Adrenal gland (tissue), 12 donors: ENCODE data around the gene NUDT3. TPM values are rescaled to one million over a fixed set of nuclear protein-coding genes. Genes with fewer than 3 reads are reported as not detected.

Experiments used
- DNase-seq, 7 donors: peaks; one replicate each; pipeline ENCODE4 v3.0.0-alpha.2; 2019 to 2020
- H3K27ac ChIP-seq, 5 donors: fragments of 200-600 bp; sonication (generic) in 4 of 5; 1 replicate in 3 of 5; 2 replicates in 2 of 5; pipeline versions ENCODE4 v1.5.1 to v1.8.0; 2016 to 2020; ENCODE audit warnings: mild to moderate bottlenecking in 1 of 5
- H3K27me3 ChIP-seq: fragments of 200-600 bp; 2 replicates; pipeline ENCODE4 v1.8.0; 2021
- H3K36me3 ChIP-seq, 2 donors: fragments of 200-600 bp; replicated peaks in 1 of 2; 1 replicate in 1 of 2; 2 replicates in 1 of 2; pipeline versions ENCODE4 v1.5.1 to v1.8.0; 2018 to 2022
- H3K4me1 ChIP-seq, 2 donors: fragments of 200-600 bp; replicated peaks in 1 of 2; 1 replicate in 1 of 2; 2 replicates in 1 of 2; pipeline versions ENCODE4 v1.5.1 to v1.8.0; 2018 to 2021
- H3K4me3 ChIP-seq, 4 donors: fragments of 200-600 bp; sonication (generic) in 3 of 4; one replicate each; pipeline ENCODE4 v1.5.1; 2016 to 2018
- H3K9me3 ChIP-seq, 3 donors: fragments of 200-600 bp; sonication (generic) in 1 of 3; replicated peaks in 1 of 3; 1 replicate in 2 of 3; 2 replicates in 1 of 3; pipeline versions ENCODE4 v1.5.1 to v1.8.0; 2016 to 2021
- POLR2A ChIP-seq, 2 donors: fragments of 450-650 bp; IDR thresholded peaks; one replicate each; pipeline ENCODE4 v1.6.1; 2017; ENCODE audit warnings: antibody characterized with exemption in 2 of 2, mild to moderate bottlenecking in 2 of 2, moderate library complexity in 1 of 2
- WGBS, 4 donors: extraction: QIAGEN DNeasy Blood & Tissue Kit in 2 of 4; methylation state at CpG; one replicate each; pipeline versions ENCODE4 v1.1.5 to v1.1.7; 2013 to 2017; 5-methylcytosine and 5-hydroxymethylcytosine counted together
- intact Hi-C, 2 donors: fragments of 100-400 bp; cut with DNase I; formaldehyde crosslinking; loops; one replicate each; pipeline versions ENCODE4 v1.14.1 to v1.15.0; 2022 to 2023
- polyA plus RNA-seq, 3 donors: library from polyadenylated mRNA; stranded (reverse); fragments of 200-250 nt in 2 of 3; fragments of 350-450 nt in 1 of 3; fragmentation: Illumina TruSeq in 1 of 3; extraction: RNeasy Lipid Tissue Mini Kit (QIAGEN cat#74804) in 1 of 3; gene quantifications; one replicate each; pipeline ENCODE4 v1.2.3, GENCODE V29; 2013 to 2014
- total RNA-seq, 9 donors: library from RNA; depleted of rRNA in 4 of 9; stranded (reverse); fragments of >200 nt in 4 of 9; fragments of 120-200 nt in 1 of 9; fragmentation: NEBNext Ultra II Directional in 1 of 9; extraction: Animal tissue kit (Norgen Biotek cat#: 25700) in 1 of 9; gene quantifications; one replicate each; pipeline versions ENCODE4 v1.1.0 to v1.2.4, GENCODE V29; 2013 to 2023
- TF ChIP-seq, protein P1 (sequence below), 6 experiments: fragments of 450-650 bp in 4 of 6; fragments of 200-600 bp in 2 of 6; sonication (generic) in 1 of 6; IDR thresholded peaks; 1 replicate in 5 of 6; 2 replicates in 1 of 6; pipeline versions ENCODE4 v1.5.1 to v1.8.0; 2016 to 2021; ENCODE audit warnings: antibody characterized with exemption in 6 of 6, mild to moderate bottlenecking in 2 of 6, moderate library complexity in 1 of 6
- donor health status: healthy with polysubstance abuse.
- donor health status: Bipolar disorder and iron deficiency.
- donor health status: DM: yes; HTN: yes; CAD: no.
- donor health status: DM: no; HTN: no; CAD: no.
- donor health status: DM: no; HTN: no; CAD: no.
- donor health status: DM: yes; HTN: yes; CAD: no.

NUDT3 gene
- total and polyA plus RNA-seq, 12 donors: 18.2 to 56.3 (median 40.9) TPM

- Histone ChIP-seq H3K9me3 (no peaks in the 10 kb centered on the region), H3K27me3 (no peaks in the 10 kb centered on the region), H3K4me3 (no peak overlapping the region), H3K4me1 (peaks cover 26 to 56% of the 10 kb centered on the region in 2 donors), H3K27ac (no peak overlapping the region), H3K36me3 (no peaks in the 10 kb centered on the region)
- WGBS, 4 donors: 92 to 100% (median 97%) methylated on average over 1 of the region's 1 CpG
- DNase-seq: no peak
- TF ChIP-seq, protein P1, sequence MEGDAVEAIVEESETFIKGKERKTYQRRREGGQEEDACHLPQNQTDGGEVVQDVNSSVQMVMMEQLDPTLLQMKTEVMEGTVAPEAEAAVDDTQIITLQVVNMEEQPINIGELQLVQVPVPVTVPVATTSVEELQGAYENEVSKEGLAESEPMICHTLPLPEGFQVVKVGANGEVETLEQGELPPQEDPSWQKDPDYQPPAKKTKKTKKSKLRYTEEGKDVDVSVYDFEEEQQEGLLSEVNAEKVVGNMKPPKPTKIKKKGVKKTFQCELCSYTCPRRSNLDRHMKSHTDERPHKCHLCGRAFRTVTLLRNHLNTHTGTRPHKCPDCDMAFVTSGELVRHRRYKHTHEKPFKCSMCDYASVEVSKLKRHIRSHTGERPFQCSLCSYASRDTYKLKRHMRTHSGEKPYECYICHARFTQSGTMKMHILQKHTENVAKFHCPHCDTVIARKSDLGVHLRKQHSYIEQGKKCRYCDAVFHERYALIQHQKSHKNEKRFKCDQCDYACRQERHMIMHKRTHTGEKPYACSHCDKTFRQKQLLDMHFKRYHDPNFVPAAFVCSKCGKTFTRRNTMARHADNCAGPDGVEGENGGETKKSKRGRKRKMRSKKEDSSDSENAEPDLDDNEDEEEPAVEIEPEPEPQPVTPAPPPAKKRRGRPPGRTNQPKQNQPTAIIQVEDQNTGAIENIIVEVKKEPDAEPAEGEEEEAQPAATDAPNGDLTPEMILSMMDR (IDR thresholded peaks at IDR 0.05): no peak
- TF ChIP-seq POLR2A (IDR thresholded peaks at IDR 0.05): no peak
- intact Hi-C loops: no loop called here
These were observed 45.2 kb downstream of the NUDT3 start for GRCh38 chr6:34347303-34347702.

- Histone ChIP-seq H3K27me3 (no peaks in the 10 kb centered on the region), H3K36me3 (no peaks in the 10 kb centered on the region), H3K9me3 (no peaks in the 10 kb centered on the region), H3K27ac (no peak overlapping the region), H3K4me3 (no peak overlapping the region), H3K4me1 (peaks cover 27 to 57% of the 10 kb centered on the region in 2 donors)
- TF ChIP-seq, protein P1 (IDR thresholded peaks at IDR 0.05): no peak
- no peak for TF ChIP-seq POLR2A (IDR thresholded peaks at IDR 0.05)
- intact Hi-C loops: no loop called here
- DNase-seq: no peak
- 67 to 77% (median 71%) methylated on average over 9 of the region's 9 CpGs for WGBS, 4 donors
These were observed 46.0 kb downstream of the NUDT3 start for GRCh38 chr6:34346175-34347119.

GRCh38 chr6:34343806-34344205 is 48.7 kb downstream of the NUDT3 start:
- peaks cover 24 to 60% of the 10 kb centered on the region in 2 donors for H3K4me1 ChIP-seq
- H3K27ac ChIP-seq: peak overlapping the region in 3 of 5 donors; percentile 3 to 36 (median 11)
- TF ChIP-seq, protein P1 (IDR thresholded peaks at IDR 0.05): no peak
- no peak for TF ChIP-seq POLR2A (IDR thresholded peaks at IDR 0.05)
- H3K27me3 ChIP-seq: no peaks in the 10 kb centered on the region
- H3K36me3 ChIP-seq: no peaks in the 10 kb centered on the region
- H3K9me3 ChIP-seq: no peaks in the 10 kb centered on the region
- intact Hi-C loops: no loop called here
- DNase-seq: no peak
- no peak overlapping the region for H3K4me3 ChIP-seq

DNA sequence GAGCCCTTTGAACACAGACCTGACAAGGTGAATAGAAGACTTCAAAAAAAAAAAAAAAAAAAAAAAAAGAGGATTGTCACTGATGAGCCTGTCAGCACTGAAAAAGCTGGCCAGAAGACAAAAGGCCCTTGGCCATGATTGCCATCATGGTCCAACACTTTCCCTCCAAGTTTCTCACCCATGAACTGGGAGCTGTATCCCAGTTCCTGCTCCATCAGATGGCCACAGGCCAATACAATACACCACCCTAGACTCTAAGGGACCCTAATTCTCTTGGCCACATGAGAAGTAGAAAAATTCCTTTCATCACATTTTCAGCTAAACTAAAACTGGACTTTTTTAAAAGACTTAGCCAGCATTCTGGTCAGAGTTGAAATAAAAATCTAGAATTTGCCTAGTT is 50.2 kb downstream of the NUDT3 start:
- no peak for DNase-seq
- Histone ChIP-seq H3K4me1 (peaks cover 30 to 67% of the 10 kb centered on the region in 2 donors), H3K36me3 (no peaks in the 10 kb centered on the region), H3K9me3 (no peaks in the 10 kb centered on the region), H3K27me3 (no peaks in the 10 kb centered on the region), H3K4me3 (no peak overlapping the region), H3K27ac (no peak overlapping the region)
- intact Hi-C loops: no loop called here
- no peak for TF ChIP-seq POLR2A (IDR thresholded peaks at IDR 0.05)
- TF ChIP-seq, protein P1 (IDR thresholded peaks at IDR 0.05): no peak
